HepG2 (cell line): Measurements from ENCODE around the gene C4orf54. TPM values are rescaled to one million over a fixed set of nuclear protein-coding genes. Genes with fewer than 3 reads are reported as not detected.

Experiments used
- ATAC-seq: fragments of 200-7000 bp; cut with Tn5 transposase; 3 replicates; pipeline ENCODE4 v1.9.1; 2020; ENCODE audit warnings: mild to moderate bottlenecking, moderate library complexity
- BruUV-seq: library from RNA; stranded (reverse); fragments of 400-500 nt; replicated peaks from 2 replicates; lab custom pipeline; 2021; lab: Mats Ljungman, UMichigan
- CTCF ChIA-PET: fragments of 300-600 bp; formaldehyde crosslinking; extraction: SDS; loops from one replicate; lab custom pipeline; 2021; ENCODE audit warnings: low total read pairs, inconsistent platforms, low intra/inter-chr PET ratio; lab: Yijun Ruan, JAX
- POLR2A ChIA-PET: fragments of 350-600 bp; sonication (Branson Sonifier 250); formaldehyde crosslinking; loops from one replicate; lab custom pipeline; 2020; ENCODE audit warnings: antibody characterized with exemption, inconsistent platforms; lab: Yijun Ruan, JAX
- DNase-seq: peaks from one replicate; pipeline ENCODE4 v3.0.0-alpha.2; 2015; ENCODE audit warnings: low spot score
- FAIRE-seq: peaks from 3 replicates; lab custom pipeline; 2011; peaks lifted over from hg19 to GRCh38; lab: Jason Lieb, UNC
- H2AFZ ChIP-seq: one replicate; pipeline ENCODE4 v1.6.1; 2011; ENCODE audit warnings: low read length, inconsistent platforms
- H3K27ac ChIP-seq: fragments of 300-600 bp; 3 replicates; pipeline ENCODE4 v1.8.0; 2011; ENCODE audit warnings: mixed run types, mild to moderate bottlenecking, mixed read lengths, low read length, inconsistent platforms; ENCODE audit not compliant: insufficient read depth; ENCODE audit errors: extremely low read length
- H3K27me3 ChIP-seq, 2 experiments: fragments of 200-600 bp in 1 of 2; 2 replicates in 1 of 2; 3 replicates in 1 of 2; pipeline versions ENCODE4 v1.6.0 to v1.8.0; 2011; ENCODE audit warnings: low read length in 2 of 2, mild to moderate bottlenecking in 2 of 2, moderate library complexity in 2 of 2, inconsistent platforms in 1 of 2; ENCODE audit not compliant: insufficient read depth in 2 of 2, control insufficient read depth in 1 of 2
- H3K36me3 ChIP-seq, 2 experiments: fragments of 200-600 bp in 1 of 2; replicated peaks in 1 of 2; 2 replicates in 1 of 2; 3 replicates in 1 of 2; pipeline versions ENCODE4 v1.5.1 to v1.8.0; 2011; ENCODE audit warnings: low read length in 2 of 2, inconsistent platforms in 1 of 2; ENCODE audit not compliant: insufficient read depth in 2 of 2, control insufficient read depth in 1 of 2
- H3K4me1 ChIP-seq: 2 replicates; pipeline ENCODE4 v1.5.1; 2012; ENCODE audit warnings: low read length, inconsistent platforms; ENCODE audit not compliant: insufficient read depth
- H3K4me2 ChIP-seq: 2 replicates; pipeline ENCODE4 v1.6.0; 2011; ENCODE audit warnings: low read depth, low read length, inconsistent platforms
- H3K4me3 ChIP-seq, 3 experiments: fragments of 200-600 bp in 1 of 3; sonication (generic), shearing (Covaris generic) in 1 of 3; replicated peaks in 1 of 3; 2 replicates each; pipeline ENCODE4 v1.5.1; 2011 to 2016; ENCODE audit warnings: low read length in 3 of 3, inconsistent platforms in 2 of 3, low read depth in 2 of 3, mild to moderate bottlenecking in 2 of 3, control low read depth in 1 of 3, mixed read lengths in 1 of 3; ENCODE audit not compliant: insufficient read depth in 1 of 3
- H3K79me2 ChIP-seq: one replicate; pipeline ENCODE4 v1.6.1; 2011; ENCODE audit warnings: low read length, inconsistent platforms; ENCODE audit not compliant: insufficient read depth
- H3K9ac ChIP-seq: 2 replicates; pipeline ENCODE4 v1.6.0; 2011; ENCODE audit warnings: mild to moderate bottlenecking, low read depth, low read length, inconsistent platforms; ENCODE audit not compliant: insufficient read depth
- H3K9me3 ChIP-seq: 2 replicates; pipeline ENCODE4 v1.5.1; 2012; ENCODE audit warnings: mild to moderate bottlenecking, low read length
- H4K20me1 ChIP-seq: 2 replicates; pipeline ENCODE4 v1.6.0; 2011; ENCODE audit warnings: inconsistent platforms, mild to moderate bottlenecking, low read length, moderate library complexity; ENCODE audit not compliant: insufficient read depth
- DNMT1 ChIP-seq: sonication (generic); formaldehyde crosslinking; IDR thresholded peaks from 2 replicates; pipeline ENCODE4 v1.5.1; 2020; ENCODE audit warnings: mild to moderate bottlenecking, missing genetic modification reagents
- EEA1 ChIP-seq: sonication (generic); formaldehyde crosslinking; IDR thresholded peaks from 2 replicates; pipeline ENCODE4 v1.5.1; 2020; ENCODE audit warnings: mild to moderate bottlenecking, missing genetic modification reagents, borderline replicate concordance
- FOXM1 ChIP-seq: sonication (generic); formaldehyde crosslinking; IDR thresholded peaks from 2 replicates; pipeline ENCODE4 v1.5.0; 2020; ENCODE audit warnings: missing genetic modification reagents
- MAF1 ChIP-seq: sonication (generic); formaldehyde crosslinking; IDR thresholded peaks from 2 replicates; pipeline ENCODE4 v1.5.0; 2020; ENCODE audit warnings: missing genetic modification reagents, borderline replicate concordance
- MBNL3 ChIP-seq: fragments of 250-450 bp; sonication (Bioruptor Pico); conservative IDR thresholded peaks from 2 replicates; pipeline ENCODE4 v1.8.0; 2022; ENCODE audit warnings: mild to moderate bottlenecking, inconsistent platforms
- PAWR ChIP-seq: sonication (generic); formaldehyde crosslinking; IDR thresholded peaks from 2 replicates; pipeline ENCODE4 v1.4.0; 2020; ENCODE audit warnings: missing genetic modification reagents, mild to moderate bottlenecking, borderline replicate concordance
- SIX1 ChIP-seq: sonication (generic); formaldehyde crosslinking; IDR thresholded peaks from 2 replicates; pipeline ENCODE4 v1.4.0; 2020; ENCODE audit warnings: missing genetic modification reagents, borderline replicate concordance
- TAF1 ChIP-seq: sonication (generic); formaldehyde crosslinking; IDR thresholded peaks from 2 replicates; pipeline ENCODE4 v1.4.0; 2020; ENCODE audit warnings: missing genetic modification reagents
- ZNF484 ChIP-seq: sonication (generic); formaldehyde crosslinking; IDR thresholded peaks from 2 replicates; pipeline ENCODE4 v1.5.1; 2020; ENCODE audit warnings: mild to moderate bottlenecking, low read depth, missing genetic modification reagents, borderline replicate concordance
- ZNF784 ChIP-seq: sonication (generic); formaldehyde crosslinking; IDR thresholded peaks from 2 replicates; pipeline ENCODE4 v1.5.1; 2020; ENCODE audit warnings: missing genetic modification reagents, mild to moderate bottlenecking, borderline replicate concordance
- WGBS: methylation state at CpG from one replicate; pipeline ENCODE4 v1.1.6; 2017; ENCODE audit warnings: low lambda C conversion rate; 5-methylcytosine and 5-hydroxymethylcytosine counted together
- in situ Hi-C: cut with HindIII; loops from 2 replicates; pipeline ENCODE4 v1.10.0; 2017; ENCODE audit warnings: low pct_unique_long_range_greater_than_20kb; ENCODE audit not compliant: extremely low pct_ligation_motif_present
- intact Hi-C: fragments of 100-400 bp; cut with micrococcal nuclease; formaldehyde crosslinking; loops from one replicate; pipeline ENCODE4 v1.10.0; 2022; ENCODE audit not compliant: unreplicated experiment
- polyA plus RNA-seq, 8 experiments: library from polyadenylated mRNA; depleted of rRNA in 3 of 8; stranded (reverse) in 7 of 8; unstranded in 1 of 8; fragments of >200 nt; fragmentation: Illumina TruSeq in 4 of 8; extraction: Trizol in 4 of 8; gene quantifications; 2 replicates each; pipeline versions ENCODE4 v1.2.1 to v1.2.3, GENCODE V29; 2011 to 2016; ENCODE audit warnings: low read depth in 4 of 8, missing spikeins in 1 of 8, mixed read lengths in 1 of 8; ENCODE audit not compliant: insufficient read depth in 1 of 8
- total RNA-seq, 5 experiments: library from RNA; depleted of rRNA; stranded (reverse); fragments of >200 nt; fragmentation: Illumina TruSeq; extraction: Trizol; gene quantifications; 2 replicates each; pipeline ENCODE4 v1.2.3, GENCODE V29; 2016; ENCODE audit warnings: low read depth in 1 of 5
- TF ChIP-seq, protein P1 (sequence below): sonication (generic); formaldehyde crosslinking; IDR thresholded peaks from 2 replicates; pipeline ENCODE4 v1.4.0; 2020; ENCODE audit warnings: missing genetic modification reagents
- TF ChIP-seq, protein P2 (sequence below): sonication (generic); formaldehyde crosslinking; IDR thresholded peaks from 2 replicates; pipeline ENCODE4 v1.5.1; 2020; ENCODE audit warnings: mild to moderate bottlenecking, missing genetic modification reagents, borderline replicate concordance

The C4orf54 gene
- total and polyA plus RNA-seq, 2 of the 13 experiments (the other 11 are each of a cell fraction or from before 2014, with no cell fraction given), result not detected

DNA sequence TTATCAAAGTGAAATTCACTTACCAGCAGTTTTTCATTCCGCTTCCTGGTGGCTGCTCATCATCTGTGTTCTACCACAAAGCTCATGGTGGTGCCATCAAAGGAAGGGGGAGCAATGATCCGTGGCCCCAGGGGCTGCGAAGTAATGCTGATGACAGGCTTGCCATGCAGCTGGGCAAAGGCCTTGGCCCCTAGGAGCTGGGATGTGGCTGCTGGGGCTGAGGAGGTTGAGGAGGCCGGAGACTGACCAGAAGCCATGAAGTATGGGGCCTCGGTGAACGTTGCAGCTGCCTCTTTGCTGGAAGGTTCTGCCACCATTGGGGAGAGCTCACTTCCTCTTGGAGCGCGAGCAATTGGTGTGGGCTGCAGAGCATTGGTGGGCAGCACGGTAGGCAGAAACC is 8.4 kb downstream of the C4orf54 start (continued):
- TF ChIP-seq, protein P1, sequence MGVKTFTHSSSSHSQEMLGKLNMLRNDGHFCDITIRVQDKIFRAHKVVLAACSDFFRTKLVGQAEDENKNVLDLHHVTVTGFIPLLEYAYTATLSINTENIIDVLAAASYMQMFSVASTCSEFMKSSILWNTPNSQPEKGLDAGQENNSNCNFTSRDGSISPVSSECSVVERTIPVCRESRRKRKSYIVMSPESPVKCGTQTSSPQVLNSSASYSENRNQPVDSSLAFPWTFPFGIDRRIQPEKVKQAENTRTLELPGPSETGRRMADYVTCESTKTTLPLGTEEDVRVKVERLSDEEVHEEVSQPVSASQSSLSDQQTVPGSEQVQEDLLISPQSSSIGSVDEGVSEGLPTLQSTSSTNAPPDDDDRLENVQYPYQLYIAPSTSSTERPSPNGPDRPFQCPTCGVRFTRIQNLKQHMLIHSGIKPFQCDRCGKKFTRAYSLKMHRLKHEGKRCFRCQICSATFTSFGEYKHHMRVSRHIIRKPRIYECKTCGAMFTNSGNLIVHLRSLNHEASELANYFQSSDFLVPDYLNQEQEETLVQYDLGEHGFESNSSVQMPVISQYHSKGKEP (CRISPR knock-in tag), result no peak
- TF ChIP-seq, protein P2, sequence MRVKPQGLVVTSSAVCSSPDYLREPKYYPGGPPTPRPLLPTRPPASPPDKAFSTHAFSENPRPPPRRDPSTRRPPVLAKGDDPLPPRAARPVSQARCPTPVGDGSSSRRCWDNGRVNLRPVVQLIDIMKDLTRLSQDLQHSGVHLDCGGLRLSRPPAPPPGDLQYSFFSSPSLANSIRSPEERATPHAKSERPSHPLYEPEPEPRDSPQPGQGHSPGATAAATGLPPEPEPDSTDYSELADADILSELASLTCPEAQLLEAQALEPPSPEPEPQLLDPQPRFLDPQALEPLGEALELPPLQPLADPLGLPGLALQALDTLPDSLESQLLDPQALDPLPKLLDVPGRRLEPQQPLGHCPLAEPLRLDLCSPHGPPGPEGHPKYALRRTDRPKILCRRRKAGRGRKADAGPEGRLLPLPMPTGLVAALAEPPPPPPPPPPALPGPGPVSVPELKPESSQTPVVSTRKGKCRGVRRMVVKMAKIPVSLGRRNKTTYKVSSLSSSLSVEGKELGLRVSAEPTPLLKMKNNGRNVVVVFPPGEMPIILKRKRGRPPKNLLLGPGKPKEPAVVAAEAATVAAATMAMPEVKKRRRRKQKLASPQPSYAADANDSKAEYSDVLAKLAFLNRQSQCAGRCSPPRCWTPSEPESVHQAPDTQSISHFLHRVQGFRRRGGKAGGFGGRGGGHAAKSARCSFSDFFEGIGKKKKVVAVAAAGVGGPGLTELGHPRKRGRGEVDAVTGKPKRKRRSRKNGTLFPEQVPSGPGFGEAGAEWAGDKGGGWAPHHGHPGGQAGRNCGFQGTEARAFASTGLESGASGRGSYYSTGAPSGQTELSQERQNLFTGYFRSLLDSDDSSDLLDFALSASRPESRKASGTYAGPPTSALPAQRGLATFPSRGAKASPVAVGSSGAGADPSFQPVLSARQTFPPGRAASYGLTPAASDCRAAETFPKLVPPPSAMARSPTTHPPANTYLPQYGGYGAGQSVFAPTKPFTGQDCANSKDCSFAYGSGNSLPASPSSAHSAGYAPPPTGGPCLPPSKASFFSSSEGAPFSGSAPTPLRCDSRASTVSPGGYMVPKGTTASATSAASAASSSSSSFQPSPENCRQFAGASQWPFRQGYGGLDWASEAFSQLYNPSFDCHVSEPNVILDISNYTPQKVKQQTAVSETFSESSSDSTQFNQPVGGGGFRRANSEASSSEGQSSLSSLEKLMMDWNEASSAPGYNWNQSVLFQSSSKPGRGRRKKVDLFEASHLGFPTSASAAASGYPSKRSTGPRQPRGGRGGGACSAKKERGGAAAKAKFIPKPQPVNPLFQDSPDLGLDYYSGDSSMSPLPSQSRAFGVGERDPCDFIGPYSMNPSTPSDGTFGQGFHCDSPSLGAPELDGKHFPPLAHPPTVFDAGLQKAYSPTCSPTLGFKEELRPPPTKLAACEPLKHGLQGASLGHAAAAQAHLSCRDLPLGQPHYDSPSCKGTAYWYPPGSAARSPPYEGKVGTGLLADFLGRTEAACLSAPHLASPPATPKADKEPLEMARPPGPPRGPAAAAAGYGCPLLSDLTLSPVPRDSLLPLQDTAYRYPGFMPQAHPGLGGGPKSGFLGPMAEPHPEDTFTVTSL (CRISPR knock-in tag), result no peak
- TF ChIP-seq EEA1 (CRISPR knock-in tag) (no peak), SIX1 (CRISPR knock-in tag) (no peak), ZNF484 (CRISPR knock-in tag) (no peak)

DNA sequence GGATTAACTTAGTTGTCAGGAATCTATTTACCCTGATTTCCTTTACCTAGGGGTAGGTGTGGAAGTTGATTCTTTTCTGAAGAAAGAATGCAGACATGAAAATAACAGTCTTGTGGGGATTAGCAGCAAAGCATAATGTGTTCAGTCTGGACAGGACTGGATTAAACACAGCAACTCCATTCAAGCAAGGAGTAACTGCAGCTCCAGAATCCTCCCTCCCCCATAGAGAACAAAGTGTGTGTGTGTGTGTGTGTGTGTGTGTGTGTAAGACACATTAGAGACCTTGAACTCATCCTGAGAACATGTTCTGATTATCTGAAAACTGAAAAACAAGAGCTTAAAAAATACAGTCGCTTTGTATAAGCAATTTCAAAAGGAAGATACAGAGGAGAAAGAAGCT is 9.3 kb downstream of the C4orf54 start:
- H3K36me3 ChIP-seq, result no peaks in the 10 kb centered on the region
- ChIA-PET CTCF (no interaction called here), POLR2A (no interaction called here)
- intact Hi-C loops, result no loop called here
- H3K27ac ChIP-seq, result no peak overlapping the region
- no peak overlapping the region for H3K4me3 ChIP-seq
- in situ Hi-C loops, result no loop called here
- H3K9ac ChIP-seq, result no peak overlapping the region
- H2AFZ ChIP-seq, result no peak overlapping the region
- FAIRE-seq (no peak), ATAC-seq (no peak), DNase-seq (no peak)
- H3K9me3 ChIP-seq, result no peaks in the 10 kb centered on the region
- H4K20me1 ChIP-seq, result no peaks in the 10 kb centered on the region
- no peak overlapping the region for H3K4me2 ChIP-seq
- 0% methylated on average over 1 of the region's 1 CpG for WGBS
- no TSS peak for BruUV-seq
- H3K27me3 ChIP-seq, result peaks cover 0 to 31% of the 10 kb centered on the region in 2 experiments; a peak in 3 of 5 replicates
- H3K79me2 ChIP-seq, result no peaks in the 10 kb centered on the region
- no peaks in the 10 kb centered on the region for H3K4me1 ChIP-seq
- TF ChIP-seq ZNF784 (CRISPR knock-in tag), result no peak
- no peak for TF ChIP-seq MBNL3 (CRISPR knock-in tag)
- TF ChIP-seq FOXM1 (CRISPR knock-in tag), result no peak
- TF ChIP-seq TAF1, result no peak
- TF ChIP-seq MAF1 (CRISPR knock-in tag), result no peak
- no peak for TF ChIP-seq PAWR (CRISPR knock-in tag)
- no peak for TF ChIP-seq DNMT1 (CRISPR knock-in tag)
